K562 (cell line): Measurements from ENCODE around the gene GNAL. TPM values are rescaled to one million over a fixed set of nuclear protein-coding genes. Genes with fewer than 3 reads are reported as not detected.

Experiments
- ATAC-seq: fragments of 200-7000 bp; cut with Tn5 transposase; 3 replicates; pipeline ENCODE4 v1.9.1; 2020; ENCODE audit warnings: moderate library complexity
- BruUV-seq: library from RNA; stranded (reverse); fragments of 400-500 nt; replicated peaks from 2 replicates; lab custom pipeline; 2021; lab: Mats Ljungman, UMichigan
- CTCF ChIA-PET: fragments of 300-600 bp; formaldehyde crosslinking; extraction: SDS; loops from one replicate; lab custom pipeline; 2021; ENCODE audit warnings: low intra/inter-chr PET ratio; lab: Yijun Ruan, JAX
- POLR2A ChIA-PET: fragments of 300-600, 350-650 bp; sonication (Branson Sonifier 250); formaldehyde crosslinking; extraction: SDS; loops from one replicate; lab custom pipeline; 2021; ENCODE audit warnings: antibody characterized with exemption, inconsistent platforms; lab: Yijun Ruan, JAX
- DNase-seq, 4 experiments: peaks; one replicate each; pipeline versions ENCODE4 v3.0.0 to v3.0.0-alpha.2; 2011 to 2018; ENCODE audit warnings: low spot score in 3 of 4, mixed read lengths in 3 of 4; ENCODE audit errors: extremely low read depth in 1 of 4
- FAIRE-seq: peaks from 2 replicates; lab custom pipeline; 2011; peaks lifted over from hg19 to GRCh38; lab: Jason Lieb, UNC
- H2AFZ ChIP-seq: 2 replicates; pipeline ENCODE4 v1.6.0; 2011; ENCODE audit warnings: low read depth, low read length, control low read depth, inconsistent platforms
- H3K27ac ChIP-seq: fragments of 200-600 bp; 3 replicates; pipeline ENCODE4 v1.8.0; 2011; ENCODE audit warnings: low read depth, mild to moderate bottlenecking, control low read depth, inconsistent platforms, low read length, moderate library complexity, mixed read lengths; ENCODE audit errors: extremely low read depth
- H3K27me3 ChIP-seq, 2 experiments: fragments of 300-600 bp in 1 of 2; 2 replicates in 1 of 2; 3 replicates in 1 of 2; pipeline versions ENCODE4 v1.6.0 to v1.8.0; 2011; ENCODE audit warnings: inconsistent platforms in 2 of 2, low read length in 2 of 2, mild to moderate bottlenecking in 1 of 2, mixed read lengths in 1 of 2, moderate library complexity in 1 of 2; ENCODE audit not compliant: control insufficient read depth in 2 of 2, insufficient read depth in 2 of 2
- H3K36me3 ChIP-seq: fragments of 300-600 bp; 3 replicates; pipeline ENCODE4 v1.8.0; 2011; ENCODE audit warnings: mild to moderate bottlenecking, low read length, inconsistent platforms; ENCODE audit not compliant: control insufficient read depth, insufficient read depth
- H3K4me1 ChIP-seq, 2 experiments: fragments of 200-600 bp in 1 of 2; replicated peaks in 1 of 2; 2 replicates in 1 of 2; 3 replicates in 1 of 2; pipeline versions ENCODE4 v1.5.1 to v1.8.0; 2011; ENCODE audit warnings: inconsistent platforms in 2 of 2, low read length in 2 of 2, mild to moderate bottlenecking in 1 of 2, mixed read lengths in 1 of 2, moderate library complexity in 1 of 2; ENCODE audit not compliant: control insufficient read depth in 2 of 2, insufficient read depth in 2 of 2
- H3K4me2 ChIP-seq: 2 replicates; pipeline ENCODE4 v1.6.1; 2011; ENCODE audit warnings: low read length, control low read depth, inconsistent platforms, mixed read lengths; ENCODE audit not compliant: insufficient read depth
- H3K4me3 ChIP-seq: fragments of 200-600 bp; sonication (generic), shearing (Covaris generic); 2 replicates; pipeline ENCODE4 v1.5.1; 2016; ENCODE audit warnings: control low read depth, inconsistent platforms
- H3K79me2 ChIP-seq: fragments of 200-600 bp; 3 replicates; pipeline ENCODE4 v1.8.0; 2011; ENCODE audit warnings: low read length, inconsistent platforms; ENCODE audit not compliant: control insufficient read depth, insufficient read depth
- H3K9ac ChIP-seq, 2 experiments: 2 replicates each; pipeline versions ENCODE4 v1.6.0 to v1.6.1; 2011; ENCODE audit warnings: low read depth in 2 of 2, low read length in 2 of 2, control low read depth in 1 of 2, inconsistent platforms in 1 of 2, mild to moderate bottlenecking in 1 of 2, mixed read lengths in 1 of 2; ENCODE audit not compliant: insufficient read depth in 1 of 2
- H3K9me1 ChIP-seq: one replicate; pipeline ENCODE4 v1.6.0; 2011; ENCODE audit warnings: inconsistent platforms, mild to moderate bottlenecking, low read length, moderate library complexity; ENCODE audit not compliant: control insufficient read depth, insufficient read depth
- H3K9me3 ChIP-seq: replicated peaks from 2 replicates; pipeline ENCODE4 v1.5.1; 2011; ENCODE audit warnings: low read depth, low read length, inconsistent platforms; ENCODE audit not compliant: control insufficient read depth, insufficient read depth
- H4K20me1 ChIP-seq: replicated peaks from 2 replicates; pipeline ENCODE4 v1.6.1; 2011; ENCODE audit warnings: low read length, inconsistent platforms, mixed read lengths; ENCODE audit not compliant: control insufficient read depth, insufficient read depth
- CEBPG ChIP-seq, 3 experiments: fragments of 200-800 bp in 1 of 3; sonication (Bioruptor generic) in 1 of 3; sonication (generic) in 1 of 3; formaldehyde crosslinking in 1 of 3; IDR thresholded peaks in 2 of 3; conservative IDR thresholded peaks in 1 of 3; 2 replicates each; pipeline versions ENCODE4 v1.6.1 to v1.8.0; 2016 to 2022; ENCODE audit warnings: missing compliant biosample characterization in 2 of 3, missing genetic modification characterization in 2 of 3, mild to moderate bottlenecking in 1 of 3, missing genetic modification reagents in 1 of 3
- EP300 ChIP-seq: IDR thresholded peaks from 2 replicates; pipeline ENCODE4 v1.6.1; 2012; ENCODE audit warnings: low read length, improper control_type of control experiment
- FOXM1 ChIP-seq, 2 experiments: fragments of 450-650 bp in 1 of 2; sonication (generic) in 1 of 2; formaldehyde crosslinking in 1 of 2; IDR thresholded peaks; 2 replicates each; pipeline versions ENCODE4 v1.6.1 to v1.9.0; 2017 to 2022; ENCODE audit warnings: low read depth in 2 of 2, mild to moderate bottlenecking in 2 of 2, missing genetic modification reagents in 1 of 2, moderate library complexity in 1 of 2
- ILK ChIP-seq: fragments of 450-650 bp; IDR thresholded peaks from 2 replicates; pipeline ENCODE4 v1.6.1; 2016; ENCODE audit warnings: missing genetic modification characterization, low read depth, mild to moderate bottlenecking, missing compliant biosample characterization, moderate library complexity, borderline replicate concordance
- MAFK ChIP-seq: IDR thresholded peaks from 2 replicates; pipeline ENCODE4 v1.6.1; 2011; ENCODE audit warnings: low read length, improper control_type of control experiment
- PPARD ChIP-seq: fragments of 250-450 bp; sonication (Bioruptor Pico); IDR thresholded peaks from 2 replicates; pipeline ENCODE4 v1.8.0; 2022; ENCODE audit warnings: inconsistent platforms, mild to moderate bottlenecking, moderate library complexity
- SIN3A ChIP-seq, 2 experiments: fragments of 150-350 bp in 1 of 2; IDR thresholded peaks; 2 replicates each; pipeline ENCODE4 v1.6.1; 2011 to 2016; ENCODE audit warnings: borderline replicate concordance in 2 of 2, low read depth in 2 of 2, low read length in 2 of 2, mild to moderate bottlenecking in 2 of 2, moderate library complexity in 2 of 2; ENCODE audit not compliant: control insufficient read depth in 1 of 2
- SMARCA4 ChIP-seq: fragments of 450-650 bp; IDR thresholded peaks from 2 replicates; pipeline ENCODE4 v1.6.1; 2016
- TBL1XR1 ChIP-seq, 2 experiments: IDR thresholded peaks; 2 replicates each; pipeline ENCODE4 v1.6.1; 2012; ENCODE audit warnings: improper control_type of control experiment in 2 of 2, low read length in 2 of 2, mild to moderate bottlenecking in 1 of 2
- TRIM28 ChIP-seq: fragments of 450-650 bp; IDR thresholded peaks from 2 replicates; pipeline ENCODE4 v1.6.1; 2017
- WGBS: fragments of 100-300 bp; shearing (Covaris generic); methylation state at CpG from one replicate; pipeline ENCODE4 v1.1.6; 2016; ENCODE audit warnings: low coverage, mixed read lengths; ENCODE audit not compliant: insufficient coverage; ENCODE audit errors: missing lambda C conversion rate; 5-methylcytosine and 5-hydroxymethylcytosine counted together
- in situ Hi-C: fragments of 300-500 bp; cut with MboI; formaldehyde crosslinking; loops from 4 replicates; pipeline ENCODE4 v1.15.0; 2018; ENCODE audit warnings: inconsistent platforms, mixed read lengths
- intact Hi-C: fragments of 100-400 bp; cut with micrococcal nuclease; formaldehyde crosslinking; loops from 2 replicates; pipeline ENCODE4 v1.14.2; 2022
- polyA plus RNA-seq, 8 experiments: library from polyadenylated mRNA; depleted of rRNA in 4 of 8; stranded (reverse) in 5 of 8; unstranded in 3 of 8; fragments of >200 nt; fragmentation: Nextera tagmentation in 2 of 8; fragmentation: Illumina TruSeq in 1 of 8; extraction: Ambion mirVana in 2 of 8; extraction: Trizol in 1 of 8; gene quantifications; 2 replicates each; pipeline versions ENCODE4 v1.2.1 to v1.2.3, GENCODE V29; 2011 to 2014; ENCODE audit warnings: inconsistent platforms in 1 of 8, missing spikeins in 1 of 8
- total RNA-seq, 7 experiments: library from RNA; depleted of rRNA in 6 of 7; stranded (reverse); fragments of >200 nt in 6 of 7; fragmentation: Illumina TruSeq in 2 of 7; extraction: Trizol in 2 of 7; gene quantifications; 2 replicates each; pipeline versions ENCODE4 v1.2.1 to v1.2.3, GENCODE V29; 2011 to 2021; ENCODE audit warnings: low replicate concordance in 1 of 7
- TF ChIP-seq, protein P1 (sequence below): sonication (generic); formaldehyde crosslinking; IDR thresholded peaks from 2 replicates; pipeline ENCODE4 v1.8.1; 2023; ENCODE audit warnings: mild to moderate bottlenecking, missing genetic modification reagents
- TF ChIP-seq, protein P2 (sequence below): fragments of 250-450 bp; sonication (Bioruptor Pico); IDR thresholded peaks from 2 replicates; pipeline ENCODE4 v1.5.0; 2021; ENCODE audit warnings: mild to moderate bottlenecking, moderate library complexity

Gene GNAL
- total and polyA plus RNA-seq, 9 of the 15 experiments (the other 6 are each of a cell fraction or from before 2014, with no cell fraction given), result under 0.01 to 0.10 (median 0.01) TPM; not detected in 5

DNA sequence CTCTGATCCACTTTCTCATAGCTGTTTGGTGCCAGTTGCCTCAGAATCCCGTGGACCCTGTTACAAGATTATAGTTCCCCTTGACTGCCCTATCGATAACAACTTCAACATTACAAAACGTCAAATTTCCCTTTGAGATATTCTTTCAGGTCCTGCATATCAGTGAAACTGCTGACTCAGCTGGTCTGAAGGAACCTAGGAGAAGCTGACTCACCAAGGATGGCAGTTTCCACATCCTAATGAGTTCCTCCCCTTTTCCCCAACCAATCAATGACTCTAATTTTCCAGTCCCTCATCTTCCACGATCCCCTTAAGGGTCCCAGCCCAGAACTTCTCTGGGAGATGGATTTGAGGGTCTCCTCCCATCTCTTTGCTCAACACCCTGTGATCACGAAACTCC is 27.6 kb upstream of the GNAL start (continued):
- no peak for TF ChIP-seq TBL1XR1 (IDR thresholded peaks at IDR 0.05; ENCODE audit: low read length in 2 of 2)
- peak; percentile 100 for TF ChIP-seq MAFK
- no peak for TF ChIP-seq EP300
- TF ChIP-seq PPARD (CRISPR knock-in tag), result no peak
- no peak for TF ChIP-seq SMARCA4

DNA sequence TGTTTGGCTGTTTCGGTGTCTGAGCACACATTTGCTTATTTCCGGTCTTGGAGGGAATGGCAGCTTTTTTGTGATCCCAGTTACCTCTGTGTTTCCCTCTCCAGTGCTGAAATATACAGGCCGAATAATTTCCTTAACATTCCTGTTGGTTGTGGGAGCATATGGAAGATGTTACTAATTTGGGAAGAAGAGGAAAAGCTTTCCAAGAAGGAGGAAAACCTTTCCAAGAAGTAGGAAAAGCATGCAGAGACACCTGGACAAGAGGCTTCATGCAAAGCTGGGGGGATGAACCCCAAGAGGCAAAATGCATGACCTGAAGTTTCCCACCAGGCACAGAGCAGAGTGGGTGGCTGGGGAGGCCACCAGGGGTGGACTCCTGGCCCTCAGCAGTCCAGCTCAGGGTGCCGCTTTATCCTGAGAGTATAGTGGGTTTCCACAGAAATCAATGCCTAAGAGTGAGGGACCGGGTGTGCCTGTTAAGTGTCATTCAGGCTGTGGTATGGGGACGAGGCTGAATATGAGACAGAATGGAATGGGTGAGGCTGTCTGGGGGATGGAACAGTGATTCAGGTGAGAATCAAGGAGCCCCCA is 25.5 kb upstream of the GNAL start:
- FAIRE-seq (no peak), ATAC-seq (no peak), DNase-seq (no peak)
- intact Hi-C loops, result no loop called here
- H4K20me1 ChIP-seq, result 0 out of 2 replicates have a peak, but pooled peaks cover 3% of the 10 kb centered on the region
- H3K9ac ChIP-seq, result no peak overlapping the region
- H3K27ac ChIP-seq, result no peak overlapping the region
- no peaks in the 10 kb centered on the region for H3K79me2 ChIP-seq
- BruUV-seq, result no TSS peak
- ChIA-PET POLR2A (interaction anchor here (1.0 to 1.2 kb wide), 2 partner anchors 15 to 36 kb away, joined by 3 read pairs; no protein-coding TSS in a partner anchor), CTCF (no interaction called here)
- no peaks in the 10 kb centered on the region for H3K36me3 ChIP-seq
- H3K4me2 ChIP-seq, result no peak overlapping the region
- H3K27me3 ChIP-seq, result peaks cover 6 to 22% of the 10 kb centered on the region in 2 experiments; a peak in 3 of 5 replicates
- no peaks in the 10 kb centered on the region for H3K9me1 ChIP-seq
- H3K4me1 ChIP-seq, result no peaks in the 10 kb centered on the region
- in situ Hi-C loops, result no loop called here
- no peak overlapping the region for H3K4me3 ChIP-seq
- no peak overlapping the region for H2AFZ ChIP-seq
- WGBS, result 0% methylated on average over 6 of the region's 6 CpGs
- H3K9me3 ChIP-seq, result no peaks in the 10 kb centered on the region
- TF ChIP-seq, protein P1, sequence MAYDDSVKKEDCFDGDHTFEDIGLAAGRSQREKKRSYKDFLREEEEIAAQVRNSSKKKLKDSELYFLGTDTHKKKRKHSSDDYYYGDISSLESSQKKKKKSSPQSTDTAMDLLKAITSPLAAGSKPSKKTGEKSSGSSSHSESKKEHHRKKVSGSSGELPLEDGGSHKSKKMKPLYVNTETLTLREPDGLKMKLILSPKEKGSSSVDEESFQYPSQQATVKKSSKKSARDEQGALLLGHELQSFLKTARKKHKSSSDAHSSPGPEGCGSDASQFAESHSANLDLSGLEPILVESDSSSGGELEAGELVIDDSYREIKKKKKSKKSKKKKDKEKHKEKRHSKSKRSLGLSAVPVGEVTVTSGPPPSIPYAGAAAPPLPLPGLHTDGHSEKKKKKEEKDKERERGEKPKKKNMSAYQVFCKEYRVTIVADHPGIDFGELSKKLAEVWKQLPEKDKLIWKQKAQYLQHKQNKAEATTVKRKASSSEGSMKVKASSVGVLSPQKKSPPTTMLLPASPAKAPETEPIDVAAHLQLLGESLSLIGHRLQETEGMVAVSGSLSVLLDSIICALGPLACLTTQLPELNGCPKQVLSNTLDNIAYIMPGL (CRISPR knock-in tag), result no peak
- TF ChIP-seq TRIM28 (no peak), FOXM1 (IDR thresholded peaks at IDR 0.05; ENCODE audit: low read depth) (no peak), FOXM1 (CRISPR knock-in tag; IDR thresholded peaks at IDR 0.05; ENCODE audit: low read depth) (no peak), ILK (tag) (no peak), CEBPG (CRISPR knock-in tag; IDR thresholded peaks at IDR 0.05) (no peak), CEBPG (tag; conservative IDR thresholded peaks at IDR 0.05 in 1 of 2, IDR thresholded peaks at IDR 0.05 in 1 of 2) (no peak), SIN3A (IDR thresholded peaks at IDR 0.05; ENCODE audit: borderline replicate concordance in 2 of 2, control insufficient read depth in 1 of 2, low read depth in 2 of 2, low read length in 2 of 2) (no peak)
- TF ChIP-seq, protein P2, sequence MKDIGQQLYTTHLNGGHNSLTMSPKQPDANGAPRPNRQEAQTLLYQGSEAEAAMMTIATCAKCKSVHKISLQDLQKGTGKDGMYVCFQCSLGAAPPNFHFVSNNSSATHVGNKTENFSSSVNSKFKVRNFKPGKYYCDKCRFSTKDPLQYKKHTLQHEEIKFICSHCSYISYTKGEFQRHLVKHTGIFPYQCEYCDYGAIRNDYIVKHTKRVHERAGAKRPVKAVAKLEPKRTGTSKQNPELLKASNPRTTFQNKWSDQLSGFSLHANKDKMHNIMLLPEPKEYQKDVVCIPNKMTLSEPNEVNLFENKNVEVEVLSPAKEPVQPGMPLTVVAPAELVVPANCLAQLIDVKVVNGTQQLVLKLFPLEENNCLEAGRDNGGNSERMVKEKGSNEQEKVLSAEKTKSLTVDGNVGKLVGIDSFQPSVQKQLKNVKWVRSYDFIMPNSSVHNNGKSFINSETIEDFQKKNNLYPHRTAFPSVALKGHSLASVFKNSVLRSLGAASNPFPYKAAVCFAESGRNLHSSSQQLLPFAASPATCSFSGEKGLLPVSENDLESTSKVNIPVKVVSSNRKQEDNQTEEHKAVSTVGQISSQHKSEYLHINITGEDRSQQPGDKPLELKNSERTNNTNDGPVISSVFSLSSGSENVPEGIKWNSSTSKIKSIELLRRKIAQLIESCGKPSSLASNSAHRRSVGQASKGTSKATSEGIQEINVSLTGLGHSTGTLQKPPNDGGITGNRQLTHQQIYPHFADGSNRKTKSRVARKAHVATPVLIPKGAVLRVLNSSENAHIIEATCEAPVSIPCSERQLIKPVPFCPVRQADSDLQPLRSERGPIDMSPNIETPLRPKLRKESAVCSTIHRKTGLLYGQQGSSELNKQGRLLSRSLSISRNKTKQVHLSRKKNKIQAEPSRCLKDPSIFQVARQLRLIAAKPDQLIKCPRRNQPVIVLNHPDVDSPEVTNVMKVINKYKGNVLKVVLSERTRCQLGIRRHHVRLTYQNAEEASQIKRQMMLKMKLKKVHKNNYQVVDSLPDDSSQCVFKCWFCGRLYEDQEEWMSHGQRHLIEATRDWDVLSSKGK (CRISPR knock-in tag), result no peak
